CD4-positive, alpha-beta T cell treated with Interleukin-15 for 4 hours (primary cell): ENCODE results near the gene PRR11.
A peak's percentile ranks its signal among the peaks of the same experiment; 100 is the strongest.
"Not testable (repeated sequence)": the region's sequence is repeated elsewhere in the genome, so short reads cannot be mapped to it uniquely, and the experiment has no call there.

ENCODE experiments used
- DNase-seq: peaks from one replicate; pipeline ENCODE4 v3.0.0-alpha.2; 2020; ENCODE audit warnings: low spot score

Gene PRR11

DNA sequence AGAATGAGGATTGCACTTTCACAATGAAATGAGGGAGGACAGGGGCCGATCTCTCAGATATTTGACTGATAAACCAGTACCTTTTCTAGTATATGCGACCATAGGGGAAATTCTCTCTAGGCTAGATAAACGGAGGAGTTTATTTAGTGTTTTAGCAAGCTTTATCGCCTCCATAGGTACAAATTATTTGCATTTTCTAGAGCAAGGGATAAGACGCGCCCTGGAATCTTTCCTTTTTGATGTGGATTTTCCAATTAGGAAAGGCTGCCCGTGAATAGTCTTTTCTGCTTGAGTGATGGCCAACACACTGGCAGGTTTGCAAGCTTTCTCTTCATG, 64.4 kb downstream of the PRR11 start:
- DNase-seq = no peak

DNA sequence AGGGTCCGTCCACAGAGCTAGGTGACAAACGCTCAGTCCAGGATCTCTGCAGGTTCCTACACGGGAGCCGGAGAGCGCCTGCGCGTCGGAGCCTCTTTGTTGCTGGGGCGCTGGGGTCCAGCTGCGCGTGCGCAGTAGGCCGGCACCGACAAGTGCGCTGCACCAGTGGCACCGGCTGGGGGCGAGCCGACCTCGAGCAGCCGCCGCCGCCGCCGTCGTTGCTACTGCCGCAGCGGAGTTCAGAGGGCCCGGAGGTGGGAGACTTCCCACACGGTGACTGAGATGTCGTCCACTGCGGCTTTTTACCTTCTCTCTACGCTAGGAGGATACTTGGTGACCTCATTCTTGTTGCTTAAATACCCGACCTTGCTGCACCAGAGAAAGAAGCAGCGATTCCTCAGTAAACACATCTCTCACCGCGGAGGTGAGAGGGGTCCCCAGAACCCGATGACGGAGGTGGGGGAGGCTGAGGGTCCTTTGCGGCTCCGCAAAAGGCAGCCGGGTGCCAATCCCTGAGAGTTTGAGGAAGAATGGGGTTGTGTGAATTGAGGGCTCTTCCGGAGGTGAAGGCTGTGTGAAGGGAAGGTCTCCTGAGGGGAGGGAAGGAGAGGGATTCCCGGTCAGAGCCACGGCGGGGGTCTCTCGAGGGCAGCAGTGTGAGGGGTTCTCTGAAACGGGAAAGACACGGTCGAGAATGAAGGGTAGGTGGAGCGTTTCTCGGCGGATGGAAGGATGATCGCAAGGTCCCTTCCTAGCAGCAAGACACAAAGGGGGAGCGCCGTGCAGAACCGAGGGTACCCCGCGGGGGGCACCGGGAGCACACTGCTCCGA, 65.0 kb downstream of the PRR11 start, which contains the start of gene GDPD1:
Gene GDPD1, plus strand, starts transcription at position 184 of the 831 bp plus-strand sequence. Its CDS starts 99 bp downstream, at position 283.
- DNase-seq = peak; percentile 97

- no peak for DNase-seq
Observed at GRCh38 chr17:59221159-59221847, 65.8 kb downstream of the PRR11 start.

DNA sequence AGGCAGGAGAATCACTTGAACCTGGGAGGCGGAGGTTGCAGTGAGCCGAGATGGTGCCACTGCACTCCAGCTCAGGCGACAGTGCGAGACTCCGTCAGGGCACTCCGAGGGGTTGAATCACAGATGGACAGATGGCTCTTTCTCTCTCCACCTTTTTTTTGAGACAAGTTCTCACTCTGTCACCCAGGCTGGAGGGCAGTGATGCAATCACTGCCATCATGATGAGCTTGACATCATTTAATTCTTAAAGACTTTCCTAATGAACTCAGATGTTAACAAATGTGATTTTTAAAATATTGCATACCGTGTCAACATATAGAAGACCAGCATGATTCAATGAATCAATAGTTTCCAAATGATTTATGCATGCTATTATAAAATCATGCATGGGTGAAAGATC, 68.3 kb downstream of the PRR11 start:
- no peak for DNase-seq

GRCh38 chr17:59228588-59228987, 73.0 kb downstream of the PRR11 start:
- not testable (repeated sequence) for DNase-seq

GRCh38 chr17:59230764-59231163, 75.2 kb downstream of the PRR11 start:
- DNase-seq = no peak

- no peak for DNase-seq
Observed at GRCh38 chr17:59234631-59235030, 79.1 kb downstream of the PRR11 start.

GRCh38 chr17:59238906-59239305, 83.4 kb downstream of the PRR11 start:
- no peak for DNase-seq

- DNase-seq = no peak
Observed at GRCh38 chr17:59244081-59244480, 88.5 kb downstream of the PRR11 start.
